HG03159 (cell line): ENCODE measurements around the gene HOXD12.

ENCODE experiments used
- ATAC-seq: cut with Tn5 transposase; IDR thresholded peaks from one replicate; pipeline ENCODE4 v1.9.1; 2021; ENCODE audit warnings: mild to moderate bottlenecking, moderate library complexity; ENCODE audit not compliant: unreplicated experiment

Gene HOXD12

DNA sequence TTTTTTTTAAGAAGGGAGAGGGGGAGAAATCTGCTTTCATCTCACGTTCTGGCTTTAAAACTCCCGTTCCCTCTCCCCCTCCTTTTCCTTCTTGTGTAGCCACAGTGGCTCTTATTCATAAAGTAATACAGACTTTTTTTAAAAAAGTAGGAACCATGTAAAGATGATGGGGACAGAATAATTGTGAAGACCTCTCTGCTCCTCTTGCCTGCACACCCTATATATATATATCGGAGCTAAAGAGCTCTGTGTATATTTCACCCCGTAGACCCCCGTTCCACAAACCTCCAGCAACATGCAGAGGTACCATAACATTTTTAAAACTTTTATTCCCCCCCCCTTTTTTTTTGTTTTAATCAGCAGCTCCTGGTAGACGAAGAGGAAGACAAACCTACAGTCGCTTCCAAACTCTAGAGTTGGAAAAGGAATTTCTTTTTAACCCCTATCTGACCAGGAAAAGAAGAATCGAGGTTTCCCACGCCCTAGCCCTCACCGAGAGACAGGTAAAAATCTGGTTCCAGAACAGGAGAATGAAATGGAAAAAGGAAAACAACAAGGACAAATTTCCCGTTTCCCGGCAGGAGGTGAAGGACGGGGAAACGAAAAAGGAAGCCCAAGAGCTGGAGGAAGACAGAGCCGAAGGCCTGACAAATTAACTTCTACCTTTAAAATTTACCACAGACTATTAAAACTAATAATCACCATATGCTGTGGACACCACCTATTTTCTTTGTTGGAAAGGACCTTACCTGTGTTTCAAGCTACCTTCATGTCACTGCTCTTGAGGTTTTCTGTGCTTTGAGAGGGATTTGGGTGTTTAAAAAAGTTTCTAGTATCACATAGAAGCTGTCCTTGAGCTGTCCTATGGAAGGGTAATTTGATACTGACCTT, 31.6 kb downstream of the HOXD12 start:
- ATAC-seq = no peak

- ATAC-seq = no peak
Observed at GRCh38 chr2:176131848-176132158, 32.2 kb downstream of the HOXD12 start.

- no peak for ATAC-seq
Observed at GRCh38 chr2:176132205-176133171, 32.9 kb downstream of the HOXD12 start.

DNA sequence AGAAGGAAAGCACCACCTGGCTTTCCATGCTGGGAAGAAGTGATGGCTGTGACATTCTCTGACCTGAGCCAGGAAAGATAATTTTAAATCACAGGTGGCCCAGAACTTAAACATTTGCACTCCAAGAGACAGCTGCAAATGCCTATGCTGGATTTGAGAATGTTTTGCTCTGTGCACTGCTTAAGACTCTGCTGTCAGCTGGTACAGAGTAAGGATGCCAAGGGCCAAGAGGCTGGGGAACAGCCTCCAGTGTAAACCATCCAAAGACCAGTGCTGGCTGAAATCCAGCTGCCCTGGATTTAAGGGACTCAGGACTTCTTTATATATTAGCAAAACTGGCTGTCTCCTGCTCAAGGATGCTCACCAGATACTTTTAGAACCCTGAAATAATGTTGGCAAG, 33.8 kb downstream of the HOXD12 start:
- no peak for ATAC-seq

DNA sequence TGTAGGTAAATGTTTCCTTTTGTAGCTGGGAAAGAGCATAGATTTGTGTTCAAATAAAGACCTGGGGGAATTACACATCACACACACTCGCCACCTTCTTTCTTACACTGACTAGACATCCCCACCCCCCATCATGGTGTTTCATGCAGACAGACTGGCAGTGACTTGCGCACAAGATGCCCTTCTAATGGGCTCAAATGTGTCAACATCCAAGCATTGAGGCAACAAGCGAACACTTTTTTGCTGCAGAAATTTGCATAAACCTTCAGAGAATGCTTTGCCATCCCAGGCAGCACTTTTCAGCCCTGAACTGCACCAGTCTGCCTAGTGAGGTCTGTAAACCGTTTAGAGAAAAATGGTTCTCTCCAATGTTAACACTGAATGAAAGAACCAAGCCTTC, 34.4 kb downstream of the HOXD12 start:
- ATAC-seq = no peak

DNA sequence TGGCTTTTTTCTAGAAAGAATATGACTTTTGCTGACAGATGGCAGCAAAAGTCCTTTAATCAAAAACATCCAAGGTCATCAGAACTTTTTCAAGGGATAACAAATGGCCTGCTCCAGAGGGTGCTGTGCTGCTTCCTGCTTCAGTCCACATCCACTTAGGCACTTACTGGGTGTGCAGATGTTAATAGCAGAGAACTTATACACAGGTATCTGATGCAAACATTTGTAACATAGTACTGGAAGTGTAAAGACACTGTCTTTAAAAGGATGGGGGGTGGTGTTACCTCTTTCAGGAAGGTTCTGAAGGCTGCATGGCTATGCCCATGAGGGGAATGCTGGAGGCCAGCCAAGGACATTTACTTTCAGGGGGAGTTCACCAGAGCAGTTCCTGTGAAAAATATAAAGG, 35.4 kb downstream of the HOXD12 start:
- ATAC-seq = no peak

DNA sequence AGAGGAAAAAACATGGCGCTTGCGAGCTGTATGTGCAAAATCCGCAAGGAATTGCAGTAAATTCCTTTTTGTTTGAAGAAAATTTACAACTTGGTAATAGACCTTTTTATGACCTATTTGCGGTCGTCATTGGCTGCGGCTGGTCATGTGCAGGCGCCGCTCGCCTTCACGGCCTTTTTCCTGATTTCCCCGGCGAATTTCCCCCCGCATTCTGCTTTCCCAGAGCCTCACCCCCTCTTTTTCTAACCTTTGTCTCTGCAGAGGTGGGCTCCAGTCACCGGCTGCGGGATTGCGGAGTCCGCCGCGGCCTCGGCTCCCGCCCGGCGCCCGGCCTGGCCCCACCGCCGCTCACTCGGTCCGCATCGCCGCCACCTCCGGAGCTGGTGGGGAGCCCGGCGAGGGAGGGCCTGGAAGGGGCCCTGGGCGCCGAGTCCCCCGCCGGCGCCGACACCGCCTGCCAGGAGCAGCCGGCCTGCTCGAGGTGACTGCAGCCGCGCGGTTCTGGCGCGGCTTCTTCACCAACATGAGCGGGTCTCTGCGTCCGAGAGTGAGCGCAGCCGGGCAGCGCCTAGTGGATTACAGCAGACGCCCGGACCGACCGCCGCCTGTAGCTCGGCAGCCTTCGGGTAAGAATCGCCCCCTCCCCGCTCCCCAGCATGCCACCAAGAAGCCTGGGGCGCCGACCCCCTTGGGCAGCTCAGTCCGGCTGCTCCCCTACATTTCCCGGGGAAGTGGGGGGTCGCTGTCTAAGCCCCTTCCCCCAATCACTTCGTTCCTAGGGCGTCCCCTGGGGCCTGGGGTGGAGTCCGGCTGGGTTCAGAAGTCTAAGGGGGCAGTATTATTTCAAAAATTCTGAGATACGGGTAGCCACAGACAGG, 37.0 kb downstream of the HOXD12 start:
- ATAC-seq = no peak

- no peak for ATAC-seq
Observed at GRCh38 chr2:176137252-176137580, 37.6 kb downstream of the HOXD12 start.

DNA sequence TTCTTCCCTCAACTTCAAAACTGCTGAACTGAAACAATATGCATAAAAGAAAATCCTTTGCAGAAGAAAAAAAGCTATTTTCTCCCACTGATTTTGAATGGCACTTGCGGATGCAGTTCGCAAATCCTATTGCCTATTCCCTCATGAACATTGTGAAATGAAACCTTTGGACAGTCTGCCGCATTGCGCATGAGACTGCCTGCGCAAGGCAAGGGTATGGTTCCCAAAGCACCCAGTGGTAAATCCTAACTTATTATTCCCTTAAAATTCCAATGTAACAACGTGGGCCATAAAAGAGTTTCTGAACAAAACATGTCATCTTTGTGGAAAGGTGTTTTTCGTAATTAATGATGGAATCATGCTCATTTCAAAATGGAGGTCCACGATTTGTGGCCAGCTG, 38.3 kb downstream of the HOXD12 start:
- ATAC-seq = no peak

DNA sequence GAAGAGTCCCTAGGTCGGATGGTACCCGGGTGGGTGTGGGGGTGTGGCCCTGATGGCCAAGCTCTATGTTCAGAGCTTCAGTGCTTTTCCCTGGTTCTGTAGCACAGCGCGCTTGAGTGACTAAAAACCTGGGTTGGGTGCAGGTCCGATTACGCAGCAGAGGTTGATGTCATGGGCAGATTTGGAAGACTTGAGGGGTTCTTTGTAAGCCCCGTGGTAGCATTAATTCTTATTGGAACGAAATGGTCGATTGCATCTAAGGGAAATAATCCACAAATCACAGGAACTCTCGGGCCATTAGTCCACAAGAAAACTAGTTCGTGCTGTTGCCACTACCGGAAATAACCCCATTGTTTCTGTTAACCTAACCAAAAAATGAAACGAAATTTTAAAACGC, 38.9 kb downstream of the HOXD12 start:
- no peak for ATAC-seq

DNA sequence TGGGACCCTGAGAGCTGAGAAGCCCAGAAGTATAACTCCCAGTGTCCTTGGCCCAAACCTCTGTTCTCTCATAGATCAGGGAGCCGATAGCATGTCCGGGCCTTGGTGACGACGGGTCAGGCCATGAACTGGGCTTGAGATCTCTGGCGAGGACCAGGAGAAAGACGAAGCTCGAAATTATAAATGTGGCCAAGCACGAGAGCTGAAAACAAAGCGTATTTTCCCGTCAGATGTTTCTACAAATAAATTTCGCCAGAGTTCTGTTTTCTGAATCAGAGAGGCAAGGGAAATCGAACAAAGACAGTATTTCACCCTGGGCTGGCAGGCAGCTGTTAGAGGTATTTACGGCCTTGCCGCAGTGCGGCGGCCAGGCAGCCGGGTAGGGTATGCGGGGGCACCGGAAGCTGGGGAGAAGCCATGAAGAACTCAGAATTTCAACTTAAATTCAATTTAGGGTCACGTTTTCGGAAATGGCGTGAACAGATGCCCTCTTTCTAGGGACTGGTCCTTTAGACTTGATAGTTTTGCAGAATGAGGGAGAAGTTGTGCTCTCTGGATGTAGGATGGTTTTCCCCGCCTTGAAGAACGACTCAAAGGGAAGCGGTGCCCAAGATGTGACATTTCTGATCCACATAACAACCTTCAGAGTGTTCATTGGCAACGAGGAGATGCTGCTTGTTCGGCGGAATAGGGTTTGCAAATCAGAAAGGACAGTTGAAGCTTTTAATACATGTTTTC, 39.5 kb downstream of the HOXD12 start:
- ATAC-seq = no peak

GRCh38 chr2:176139661-176140512, 40.3 kb downstream of the HOXD12 start:
- ATAC-seq = no peak

- peak; percentile 92 for ATAC-seq
Observed at GRCh38 chr2:176140513-176141317, 41.1 kb downstream of the HOXD12 start.

DNA sequence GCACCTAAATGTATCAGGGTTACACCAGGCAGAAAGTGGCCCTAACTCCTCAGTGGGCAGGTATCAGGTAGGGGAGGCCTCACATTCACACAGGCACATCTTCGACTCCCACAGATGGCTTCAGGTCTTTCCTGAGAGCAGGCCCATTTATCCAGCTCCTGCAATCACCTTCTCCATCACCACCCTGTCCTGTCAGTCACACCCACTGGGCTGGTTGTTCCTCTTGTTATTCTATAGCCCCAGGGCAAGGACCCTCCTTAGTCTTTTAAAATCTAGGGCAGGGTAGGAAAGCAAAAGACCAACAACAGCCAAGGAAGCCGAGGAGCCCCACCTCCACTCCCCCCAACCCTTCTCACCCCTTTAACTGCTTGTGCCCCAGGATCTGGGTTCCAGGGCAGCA, 42.7 kb downstream of the HOXD12 start:
- ATAC-seq = no peak

- ATAC-seq = no peak
Observed at GRCh38 chr2:176145085-176145969, 45.7 kb downstream of the HOXD12 start.

DNA sequence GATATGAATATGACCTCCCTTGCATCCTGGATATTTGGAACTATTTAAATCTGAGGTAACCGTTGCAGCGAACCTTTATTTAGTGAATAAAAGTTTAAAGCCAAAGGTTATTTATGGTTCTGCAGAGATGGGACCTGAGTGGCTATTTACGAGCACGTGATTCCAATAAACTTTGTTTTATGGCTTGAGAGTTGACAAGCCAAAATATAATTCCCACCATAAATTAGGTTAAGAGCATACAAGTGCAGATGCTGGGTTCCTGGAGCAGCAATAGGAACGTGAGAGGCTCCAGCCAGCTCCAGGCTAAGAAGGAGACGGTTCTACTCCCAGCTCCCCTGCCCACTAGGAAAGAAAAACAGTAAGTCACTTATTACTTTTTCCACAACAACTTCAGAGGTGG, 46.5 kb downstream of the HOXD12 start:
- no peak for ATAC-seq

DNA sequence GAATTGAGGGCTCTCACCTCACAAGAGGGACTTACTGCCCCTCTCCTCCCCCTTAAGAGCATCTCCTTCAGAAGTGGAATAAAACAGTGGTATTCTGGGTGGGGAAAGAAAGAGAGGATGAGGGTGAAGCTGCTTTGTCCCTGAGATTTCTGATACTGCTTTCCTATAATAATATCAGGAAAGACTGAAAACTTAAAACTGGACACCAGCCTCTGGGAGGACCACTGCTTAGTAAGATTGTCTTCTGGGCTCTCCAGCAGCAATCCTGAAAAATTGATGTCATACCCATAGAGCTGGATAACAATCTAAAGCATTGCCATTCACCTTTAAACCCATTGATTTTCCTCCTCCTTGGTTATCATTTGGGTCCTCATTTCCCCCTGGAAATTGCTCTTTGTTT, 47.0 kb downstream of the HOXD12 start:
- no peak for ATAC-seq
